Measurements from ENCODE around the gene ST8SIA6. TPM values are rescaled to one million over a fixed set of nuclear protein-coding genes. Genes with fewer than 3 reads are reported as not detected.

Gene ST8SIA6
- total RNA-seq, 1 experiment from 2014 or later = 1.3 TPM

- TF ChIP-seq EZH2 (IDR thresholded peaks at IDR 0.05) (no peak), SP1 (IDR thresholded peaks at IDR 0.05; ENCODE audit: low read depth) (no peak), CBX3 (IDR thresholded peaks at IDR 0.05; ENCODE audit: low read depth) (no peak), FOSL1 (IDR thresholded peaks at IDR 0.05; ENCODE audit: low read depth) (no peak), EZH2phosphoT487 (IDR thresholded peaks at IDR 0.05; ENCODE audit: borderline replicate concordance) (no peak), YY1 (IDR thresholded peaks at IDR 0.05; ENCODE audit: extremely low read depth, insufficient replicate concordance, low read depth, low read length) (no peak), CTCF (IDR thresholded peaks at IDR 0.05 in 2 of 3, conservative IDR thresholded peaks at IDR 0.05 in 1 of 3; ENCODE audit: borderline replicate concordance in 1 of 3, insufficient read depth in 1 of 3, low read depth in 2 of 3, low read length in 2 of 3) (no peak)
Measured at GRCh38 chr10:17385066-17385465, 69.3 kb downstream of the ST8SIA6 start (continued).

GRCh38 chr10:17383801-17384555 is 70.4 kb downstream of the ST8SIA6 start:
- no TSS peak for BruUV-seq (replicated peaks)
- Histone ChIP-seq H2AFZ (ENCODE audit: low read depth, low read length, poor library complexity, severe bottlenecking) (no peak overlapping the region), H3K79me2 (ENCODE audit: insufficient read depth, low read length) (no peaks in the 10 kb centered on the region), H3K36me3 (ENCODE audit: control insufficient read depth in 1 of 2, insufficient read depth in 2 of 2, low read length in 2 of 2) (no peaks in the 10 kb centered on the region), H3K27ac (ENCODE audit: low read depth, low read length) (no peak overlapping the region), H3K9me3 (ENCODE audit: control insufficient read depth in 1 of 2, insufficient read depth in 1 of 2, low read depth in 1 of 2, low read length in 2 of 2) (no peaks in the 10 kb centered on the region), H3K9me2 (ENCODE audit: insufficient read depth) (no peaks in the 10 kb centered on the region), H4K20me1 (ENCODE audit: insufficient read depth) (no peaks in the 10 kb centered on the region), H3K4me1 (ENCODE audit: control insufficient read depth in 1 of 2, insufficient read depth in 2 of 2, low read length in 2 of 2) (peaks cover 6 to 7% of the 10 kb centered on the region in 2 experiments; a peak in 2 of 4 replicates), H3K4me2 (ENCODE audit: low read length) (no peak overlapping the region), H3K27me3 (ENCODE audit: insufficient read depth, low read length) (no peaks in the 10 kb centered on the region), H3K4me3 (replicated peaks in 1 of 2; ENCODE audit: low read depth in 1 of 2, low read length in 2 of 2) (no peak overlapping the region), H3K9ac (ENCODE audit: low read length) (no peak overlapping the region)
- DNase-seq (ENCODE audit: low read depth, low spot score) (no peak), ATAC-seq (no peak)
- TF ChIP-seq EZH2 (IDR thresholded peaks at IDR 0.05) = no peak
- no peak for TF ChIP-seq RAD21 (IDR thresholded peaks at IDR 0.05; ENCODE audit: low read depth)
- TF ChIP-seq POLR2AphosphoS5 (IDR thresholded peaks at IDR 0.05; ENCODE audit: low read depth, low read length) = no peak
- TF ChIP-seq ELF1 (IDR thresholded peaks at IDR 0.05; ENCODE audit: borderline replicate concordance, low read depth) = no peak
- TF ChIP-seq POLR2A (IDR thresholded peaks at IDR 0.05; ENCODE audit: borderline replicate concordance, extremely low read depth, insufficient read depth, insufficient read length) = no peak
- TF ChIP-seq FOSL1 (IDR thresholded peaks at IDR 0.05; ENCODE audit: low read depth) = no peak
- TF ChIP-seq ZFX (IDR thresholded peaks at IDR 0.05) = no peak
- no peak for TF ChIP-seq YY1 (IDR thresholded peaks at IDR 0.05; ENCODE audit: extremely low read depth, insufficient replicate concordance, low read depth, low read length)
- TF ChIP-seq SRF (IDR thresholded peaks at IDR 0.05; ENCODE audit: low read depth) = no peak
- TF ChIP-seq, protein P1, sequence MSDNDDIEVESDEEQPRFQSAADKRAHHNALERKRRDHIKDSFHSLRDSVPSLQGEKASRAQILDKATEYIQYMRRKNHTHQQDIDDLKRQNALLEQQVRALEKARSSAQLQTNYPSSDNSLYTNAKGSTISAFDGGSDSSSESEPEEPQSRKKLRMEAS (IDR thresholded peaks at IDR 0.05) = no peak
- POLR2A ChIA-PET = no interaction called here
- intact Hi-C loops (cut with micrococcal nuclease) = no loop called here
- RAD21 ChIA-PET (ENCODE audit: low non-redundant PET in 1 of 2, low total read pairs in 2 of 2, uncharacterized antibody in 2 of 2, unreplicated experiment in 2 of 2) = no interaction called here
- CTCF ChIA-PET = interaction anchor here (1.2 to 1.8 kb wide), 2 partner anchors 8 to 25 kb away, joined by 3 to 4 read pairs; no protein-coding TSS in a partner anchor

All from HCT116 (cell line).